HepG2 (cell line): ENCODE results near the gene INO80B. TPM values are rescaled to one million over a fixed set of nuclear protein-coding genes. Genes with fewer than 3 reads are reported as not detected.

Source experiments
- CENPBD1 ChIP-seq: sonication (generic); formaldehyde crosslinking; IDR thresholded peaks from 2 replicates; pipeline ENCODE4 v1.8.0; 2022; ENCODE audit warnings: missing genetic modification reagents, low read depth, mild to moderate bottlenecking, borderline replicate concordance
- DBP ChIP-seq: sonication (generic); formaldehyde crosslinking; IDR thresholded peaks from 2 replicates; pipeline ENCODE4 v1.4.0; 2020; ENCODE audit warnings: missing genetic modification reagents; ENCODE audit errors: not compliant biosample characterization
- HOXA5 ChIP-seq: sonication (generic); formaldehyde crosslinking; IDR thresholded peaks from 2 replicates; pipeline ENCODE4 v1.4.0; 2020; ENCODE audit warnings: missing genetic modification reagents
- JUN ChIP-seq: sonication (generic); formaldehyde crosslinking; IDR thresholded peaks from 2 replicates; pipeline ENCODE4 v1.4.0; 2020; ENCODE audit warnings: mild to moderate bottlenecking, missing genetic modification reagents
- JUND ChIP-seq: sonication (generic); formaldehyde crosslinking; IDR thresholded peaks from 2 replicates; pipeline ENCODE4 v1.8.0; 2022; ENCODE audit warnings: mild to moderate bottlenecking, missing genetic modification reagents
- MEF2D ChIP-seq: sonication (generic); formaldehyde crosslinking; IDR thresholded peaks from 2 replicates; pipeline ENCODE4 v1.5.1; 2020; ENCODE audit warnings: mild to moderate bottlenecking, missing genetic modification reagents
- PHF20 ChIP-seq: sonication (generic); formaldehyde crosslinking; IDR thresholded peaks from 2 replicates; pipeline ENCODE4 v1.5.0; 2020; ENCODE audit warnings: mild to moderate bottlenecking, missing genetic modification reagents
- POLR2G ChIP-seq: fragments of 200-400 bp; formaldehyde crosslinking; IDR thresholded peaks from 2 replicates; pipeline ENCODE4 v1.6.1; 2018; ENCODE audit warnings: mild to moderate bottlenecking, low read depth, low read length, moderate library complexity
- SOX6 ChIP-seq, 2 experiments: fragments of 450-650 bp in 1 of 2; sonication (generic) in 1 of 2; formaldehyde crosslinking in 1 of 2; IDR thresholded peaks; 2 replicates each; pipeline versions ENCODE4 v1.4.0 to v1.6.1; 2017 to 2020; ENCODE audit warnings: antibody characterized with exemption in 1 of 2, mild to moderate bottlenecking in 1 of 2, missing genetic modification reagents in 1 of 2
- XRCC5 ChIP-seq: fragments of 200-400 bp; formaldehyde crosslinking; optimal IDR thresholded peaks from 2 replicates; pipeline ENCODE3; 2017; ENCODE audit warnings: mild to moderate bottlenecking, low read length
- ZBTB1 ChIP-seq: sonication (generic); formaldehyde crosslinking; IDR thresholded peaks from 2 replicates; pipeline ENCODE4 v1.4.0; 2020; ENCODE audit warnings: missing genetic modification reagents, borderline replicate concordance
- ZC3H13 ChIP-seq: sonication (generic); formaldehyde crosslinking; IDR thresholded peaks from 2 replicates; pipeline ENCODE4 v1.8.1; 2023; ENCODE audit warnings: mild to moderate bottlenecking, missing genetic modification reagents, moderate library complexity
- ZNF121 ChIP-seq: sonication (generic); formaldehyde crosslinking; IDR thresholded peaks from 2 replicates; pipeline ENCODE4 v1.5.0; 2020; ENCODE audit warnings: mild to moderate bottlenecking, missing genetic modification reagents
- ZNF414 ChIP-seq: sonication (generic); formaldehyde crosslinking; IDR thresholded peaks from 2 replicates; pipeline ENCODE4 v1.5.0; 2020; ENCODE audit warnings: missing genetic modification reagents
- ZNF552 ChIP-seq: sonication (generic); formaldehyde crosslinking; IDR thresholded peaks from 2 replicates; pipeline ENCODE4 v1.9.0; 2022; ENCODE audit warnings: missing genetic modification reagents, mild to moderate bottlenecking, borderline replicate concordance
- ZNF597 ChIP-seq: sonication (generic); formaldehyde crosslinking; IDR thresholded peaks from 2 replicates; pipeline ENCODE4 v1.5.0; 2020; ENCODE audit warnings: missing genetic modification reagents
- ZNF800 ChIP-seq: sonication (generic); formaldehyde crosslinking; IDR thresholded peaks from 2 replicates; pipeline ENCODE4 v1.4.0; 2020; ENCODE audit warnings: missing genetic modification reagents
- ZSCAN29 ChIP-seq: sonication (generic); formaldehyde crosslinking; conservative IDR thresholded peaks from 2 replicates; pipeline ENCODE4 v1.4.0; 2020; ENCODE audit warnings: mild to moderate bottlenecking, missing genetic modification reagents
- polyA plus RNA-seq, 8 experiments: library from polyadenylated mRNA; depleted of rRNA in 3 of 8; stranded (reverse) in 7 of 8; unstranded in 1 of 8; fragments of >200 nt; fragmentation: Illumina TruSeq in 4 of 8; extraction: Trizol in 4 of 8; gene quantifications; 2 replicates each; pipeline versions ENCODE4 v1.2.1 to v1.2.3, GENCODE V29; 2011 to 2016; ENCODE audit warnings: low read depth in 4 of 8, missing spikeins in 1 of 8, mixed read lengths in 1 of 8; ENCODE audit not compliant: insufficient read depth in 1 of 8
- total RNA-seq, 5 experiments: library from RNA; depleted of rRNA; stranded (reverse); fragments of >200 nt; fragmentation: Illumina TruSeq; extraction: Trizol; gene quantifications; 2 replicates each; pipeline ENCODE4 v1.2.3, GENCODE V29; 2016; ENCODE audit warnings: low read depth in 1 of 5
- TF ChIP-seq, protein P1 (sequence below): IDR thresholded peaks from 2 replicates; pipeline ENCODE4 v1.6.1; 2012; ENCODE audit warnings: inconsistent platforms
- TF ChIP-seq, protein P2 (sequence below): sonication (generic); formaldehyde crosslinking; IDR thresholded peaks from 2 replicates; pipeline ENCODE4 v1.4.0; 2020; ENCODE audit warnings: missing genetic modification reagents

Gene INO80B
- total and polyA plus RNA-seq, 2 of the 13 experiments (the other 11 are each of a cell fraction or from before 2014, with no cell fraction given): 6.2 to 14.5 TPM

DNA sequence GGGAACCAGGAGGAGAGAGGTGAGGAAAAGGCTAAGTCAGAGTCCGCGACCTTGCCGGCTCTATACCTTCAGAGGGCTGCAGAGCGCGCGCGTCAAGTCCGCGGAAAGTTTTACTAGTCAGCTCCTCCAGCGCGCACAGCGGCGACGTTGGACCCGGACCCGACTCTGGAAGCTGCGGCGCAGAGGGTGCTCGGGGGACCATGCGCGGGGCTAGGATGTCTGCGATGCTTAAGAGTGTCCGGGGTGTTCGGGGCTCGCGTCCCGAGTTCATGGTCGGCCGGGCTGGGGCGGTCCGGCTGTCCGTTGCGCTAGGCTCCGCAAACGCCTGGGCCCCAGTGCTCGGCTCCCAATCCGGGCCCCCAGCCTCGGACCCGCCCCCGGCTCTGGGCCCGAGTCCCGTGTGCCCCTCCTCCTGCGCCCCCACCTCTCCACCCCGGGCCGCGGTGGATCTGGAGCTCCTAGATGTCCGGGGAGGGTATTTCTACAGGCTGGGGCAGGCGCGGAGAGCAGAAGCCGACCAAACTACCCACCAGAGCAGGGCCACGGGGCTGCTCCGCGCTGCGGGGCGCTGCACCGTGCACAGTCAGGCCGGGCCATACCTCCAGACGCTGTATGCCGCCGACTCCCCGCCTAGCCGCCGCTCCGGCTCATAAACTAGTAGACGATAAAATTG is 44.5 kb downstream of the INO80B start, which contains the start of gene LBX2 (continued):
- TF ChIP-seq POLR2G: 0 out of 2 replicates have a peak, but pooled peaks have one; percentile 47
- TF ChIP-seq CENPBD1 (CRISPR knock-in tag): no peak
- TF ChIP-seq ZNF414 (CRISPR knock-in tag): no peak
- TF ChIP-seq SOX6 (IDR thresholded peaks at IDR 0.05): no peak
- peak; percentile 24; the same call in 1 of the 2 replicates for TF ChIP-seq SOX6 (CRISPR knock-in tag; IDR thresholded peaks at IDR 0.05)
- TF ChIP-seq ZC3H13 (CRISPR knock-in tag): no peak
- TF ChIP-seq XRCC5: no peak
- no peak for TF ChIP-seq PHF20 (CRISPR knock-in tag)
- TF ChIP-seq MEF2D (CRISPR knock-in tag): no peak
- no peak for TF ChIP-seq JUN (CRISPR knock-in tag)
- TF ChIP-seq JUND: no peak
- TF ChIP-seq ZNF121 (CRISPR knock-in tag): no peak; the same call in 1 of the 2 replicates
- TF ChIP-seq, protein P1, sequence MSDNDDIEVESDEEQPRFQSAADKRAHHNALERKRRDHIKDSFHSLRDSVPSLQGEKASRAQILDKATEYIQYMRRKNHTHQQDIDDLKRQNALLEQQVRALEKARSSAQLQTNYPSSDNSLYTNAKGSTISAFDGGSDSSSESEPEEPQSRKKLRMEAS: no peak
- TF ChIP-seq ZSCAN29 (CRISPR knock-in tag): no peak
- TF ChIP-seq DBP (CRISPR knock-in tag): no peak
- peak; percentile 85; the same call in 1 of the 2 replicates for TF ChIP-seq ZNF800 (CRISPR knock-in tag)
- TF ChIP-seq, protein P2, sequence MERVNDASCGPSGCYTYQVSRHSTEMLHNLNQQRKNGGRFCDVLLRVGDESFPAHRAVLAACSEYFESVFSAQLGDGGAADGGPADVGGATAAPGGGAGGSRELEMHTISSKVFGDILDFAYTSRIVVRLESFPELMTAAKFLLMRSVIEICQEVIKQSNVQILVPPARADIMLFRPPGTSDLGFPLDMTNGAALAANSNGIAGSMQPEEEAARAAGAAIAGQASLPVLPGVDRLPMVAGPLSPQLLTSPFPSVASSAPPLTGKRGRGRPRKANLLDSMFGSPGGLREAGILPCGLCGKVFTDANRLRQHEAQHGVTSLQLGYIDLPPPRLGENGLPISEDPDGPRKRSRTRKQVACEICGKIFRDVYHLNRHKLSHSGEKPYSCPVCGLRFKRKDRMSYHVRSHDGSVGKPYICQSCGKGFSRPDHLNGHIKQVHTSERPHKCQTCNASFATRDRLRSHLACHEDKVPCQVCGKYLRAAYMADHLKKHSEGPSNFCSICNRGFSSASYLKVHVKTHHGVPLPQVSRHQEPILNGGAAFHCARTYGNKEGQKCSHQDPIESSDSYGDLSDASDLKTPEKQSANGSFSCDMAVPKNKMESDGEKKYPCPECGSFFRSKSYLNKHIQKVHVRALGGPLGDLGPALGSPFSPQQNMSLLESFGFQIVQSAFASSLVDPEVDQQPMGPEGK (CRISPR knock-in tag): peak; percentile 84
- no peak for TF ChIP-seq ZNF597
- TF ChIP-seq HOXA5 (CRISPR knock-in tag): peak; percentile 48; the same call in 1 of the 2 replicates
- TF ChIP-seq ZNF552 (CRISPR knock-in tag): no peak
- TF ChIP-seq ZBTB1: no peak
